ENCODE data around the gene GLT8D1. TPM values are rescaled to one million over a fixed set of nuclear protein-coding genes. Genes with fewer than 3 reads are reported as not detected.

The GLT8D1 gene
- total RNA-seq, 1 experiment from 2014 or later, result 42.1 TPM

DNA sequence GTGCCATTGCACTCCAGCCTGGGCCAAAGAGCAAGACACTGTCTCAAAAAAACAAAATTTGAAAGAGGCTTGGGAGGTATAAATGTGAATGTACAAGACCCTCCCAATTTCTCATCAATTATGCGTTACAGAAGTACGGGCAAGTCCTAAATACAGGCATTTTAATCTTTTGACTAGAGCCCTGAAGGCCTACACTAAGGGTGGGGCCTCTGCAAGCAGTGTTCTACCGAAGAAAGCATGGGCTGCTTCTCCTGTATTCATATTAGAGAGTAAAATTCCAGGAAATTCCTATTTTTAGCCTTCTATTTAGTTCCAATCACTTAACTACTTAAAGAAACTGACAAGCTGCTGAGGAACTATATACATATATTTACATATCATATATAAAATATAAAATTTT lies 45.5 kb downstream of the GLT8D1 start:
- ChIA-PET POLR2A (no interaction called here), CTCF (no interaction called here), RAD21 (ENCODE audit: low non-redundant PET in 1 of 2, low total read pairs in 2 of 2, uncharacterized antibody in 2 of 2, unreplicated experiment in 2 of 2) (no interaction called here)
- Histone ChIP-seq H3K4me1 (ENCODE audit: control insufficient read depth in 1 of 2, insufficient read depth in 2 of 2, low read length in 2 of 2) (no peaks in the 10 kb centered on the region), H3K9ac (ENCODE audit: low read length) (no peak overlapping the region), H3K9me2 (ENCODE audit: insufficient read depth) (no peaks in the 10 kb centered on the region), H3K27ac (ENCODE audit: low read depth, low read length) (no peak overlapping the region), H3K36me3 (ENCODE audit: control insufficient read depth in 1 of 2, insufficient read depth in 2 of 2, low read length in 2 of 2) (peaks cover 25 to 32% of the 10 kb centered on the region in 2 experiments), H3K4me3 (replicated peaks in 1 of 2; ENCODE audit: low read depth in 1 of 2, low read length in 2 of 2) (no peak overlapping the region), H2AFZ (ENCODE audit: low read depth, low read length, poor library complexity, severe bottlenecking) (no peak overlapping the region), H3K4me2 (ENCODE audit: low read length) (no peak overlapping the region), H4K20me1 (ENCODE audit: insufficient read depth) (no peaks in the 10 kb centered on the region), H3K27me3 (ENCODE audit: insufficient read depth, low read length) (no peaks in the 10 kb centered on the region), H3K79me2 (ENCODE audit: insufficient read depth, low read length) (0 out of 2 replicates have a peak, but pooled peaks cover 3% of the 10 kb centered on the region), H3K9me3 (ENCODE audit: control insufficient read depth in 1 of 2, insufficient read depth in 1 of 2, low read depth in 1 of 2, low read length in 2 of 2) (no peaks in the 10 kb centered on the region)
- no peak for DNase-seq (ENCODE audit: low read depth, low spot score)
- ATAC-seq, result no peak
- intact Hi-C loops (cut with micrococcal nuclease), result no loop called here
- TF ChIP-seq ELF1 (IDR thresholded peaks at IDR 0.05; ENCODE audit: borderline replicate concordance, low read depth) (no peak), CBX3 (IDR thresholded peaks at IDR 0.05; ENCODE audit: low read depth) (no peak), SRF (IDR thresholded peaks at IDR 0.05; ENCODE audit: low read depth) (no peak), ZNF274 (IDR thresholded peaks at IDR 0.05; ENCODE audit: low read depth, low read length) (no peak), TCF7L2 (IDR thresholded peaks at IDR 0.05; ENCODE audit: borderline replicate concordance, extremely low read depth, insufficient read depth, insufficient read length) (no peak), POLR2A (IDR thresholded peaks at IDR 0.05; ENCODE audit: borderline replicate concordance, extremely low read depth, insufficient read depth, insufficient read length) (no peak), FOSL1 (IDR thresholded peaks at IDR 0.05; ENCODE audit: low read depth) (no peak), SP1 (IDR thresholded peaks at IDR 0.05; ENCODE audit: low read depth) (no peak), EGR1 (IDR thresholded peaks at IDR 0.05; ENCODE audit: low read depth) (no peak), SIN3A (IDR thresholded peaks at IDR 0.05; ENCODE audit: low read depth) (no peak), POLR2AphosphoS5 (IDR thresholded peaks at IDR 0.05; ENCODE audit: low read depth, low read length) (no peak), EZH2phosphoT487 (IDR thresholded peaks at IDR 0.05; ENCODE audit: borderline replicate concordance) (no peak), CEBPB (IDR thresholded peaks at IDR 0.05; ENCODE audit: low read depth) (no peak)
- TF ChIP-seq, protein P1, sequence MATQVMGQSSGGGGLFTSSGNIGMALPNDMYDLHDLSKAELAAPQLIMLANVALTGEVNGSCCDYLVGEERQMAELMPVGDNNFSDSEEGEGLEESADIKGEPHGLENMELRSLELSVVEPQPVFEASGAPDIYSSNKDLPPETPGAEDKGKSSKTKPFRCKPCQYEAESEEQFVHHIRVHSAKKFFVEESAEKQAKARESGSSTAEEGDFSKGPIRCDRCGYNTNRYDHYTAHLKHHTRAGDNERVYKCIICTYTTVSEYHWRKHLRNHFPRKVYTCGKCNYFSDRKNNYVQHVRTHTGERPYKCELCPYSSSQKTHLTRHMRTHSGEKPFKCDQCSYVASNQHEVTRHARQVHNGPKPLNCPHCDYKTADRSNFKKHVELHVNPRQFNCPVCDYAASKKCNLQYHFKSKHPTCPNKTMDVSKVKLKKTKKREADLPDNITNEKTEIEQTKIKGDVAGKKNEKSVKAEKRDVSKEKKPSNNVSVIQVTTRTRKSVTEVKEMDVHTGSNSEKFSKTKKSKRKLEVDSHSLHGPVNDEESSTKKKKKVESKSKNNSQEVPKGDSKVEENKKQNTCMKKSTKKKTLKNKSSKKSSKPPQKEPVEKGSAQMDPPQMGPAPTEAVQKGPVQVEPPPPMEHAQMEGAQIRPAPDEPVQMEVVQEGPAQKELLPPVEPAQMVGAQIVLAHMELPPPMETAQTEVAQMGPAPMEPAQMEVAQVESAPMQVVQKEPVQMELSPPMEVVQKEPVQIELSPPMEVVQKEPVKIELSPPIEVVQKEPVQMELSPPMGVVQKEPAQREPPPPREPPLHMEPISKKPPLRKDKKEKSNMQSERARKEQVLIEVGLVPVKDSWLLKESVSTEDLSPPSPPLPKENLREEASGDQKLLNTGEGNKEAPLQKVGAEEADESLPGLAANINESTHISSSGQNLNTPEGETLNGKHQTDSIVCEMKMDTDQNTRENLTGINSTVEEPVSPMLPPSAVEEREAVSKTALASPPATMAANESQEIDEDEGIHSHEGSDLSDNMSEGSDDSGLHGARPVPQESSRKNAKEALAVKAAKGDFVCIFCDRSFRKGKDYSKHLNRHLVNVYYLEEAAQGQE (IDR thresholded peaks at IDR 0.05; ENCODE audit: low read depth), result no peak
- TF ChIP-seq, protein P2, sequence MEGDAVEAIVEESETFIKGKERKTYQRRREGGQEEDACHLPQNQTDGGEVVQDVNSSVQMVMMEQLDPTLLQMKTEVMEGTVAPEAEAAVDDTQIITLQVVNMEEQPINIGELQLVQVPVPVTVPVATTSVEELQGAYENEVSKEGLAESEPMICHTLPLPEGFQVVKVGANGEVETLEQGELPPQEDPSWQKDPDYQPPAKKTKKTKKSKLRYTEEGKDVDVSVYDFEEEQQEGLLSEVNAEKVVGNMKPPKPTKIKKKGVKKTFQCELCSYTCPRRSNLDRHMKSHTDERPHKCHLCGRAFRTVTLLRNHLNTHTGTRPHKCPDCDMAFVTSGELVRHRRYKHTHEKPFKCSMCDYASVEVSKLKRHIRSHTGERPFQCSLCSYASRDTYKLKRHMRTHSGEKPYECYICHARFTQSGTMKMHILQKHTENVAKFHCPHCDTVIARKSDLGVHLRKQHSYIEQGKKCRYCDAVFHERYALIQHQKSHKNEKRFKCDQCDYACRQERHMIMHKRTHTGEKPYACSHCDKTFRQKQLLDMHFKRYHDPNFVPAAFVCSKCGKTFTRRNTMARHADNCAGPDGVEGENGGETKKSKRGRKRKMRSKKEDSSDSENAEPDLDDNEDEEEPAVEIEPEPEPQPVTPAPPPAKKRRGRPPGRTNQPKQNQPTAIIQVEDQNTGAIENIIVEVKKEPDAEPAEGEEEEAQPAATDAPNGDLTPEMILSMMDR (IDR thresholded peaks at IDR 0.05 in 2 of 3, conservative IDR thresholded peaks at IDR 0.05 in 1 of 3; ENCODE audit: borderline replicate concordance in 1 of 3, insufficient read depth in 1 of 3, low read depth in 2 of 3, low read length in 2 of 3), result no peak
- TF ChIP-seq, protein P3, sequence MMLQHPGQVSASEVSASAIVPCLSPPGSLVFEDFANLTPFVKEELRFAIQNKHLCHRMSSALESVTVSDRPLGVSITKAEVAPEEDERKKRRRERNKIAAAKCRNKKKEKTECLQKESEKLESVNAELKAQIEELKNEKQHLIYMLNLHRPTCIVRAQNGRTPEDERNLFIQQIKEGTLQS (IDR thresholded peaks at IDR 0.05), result no peak
- TF ChIP-seq, protein P4, sequence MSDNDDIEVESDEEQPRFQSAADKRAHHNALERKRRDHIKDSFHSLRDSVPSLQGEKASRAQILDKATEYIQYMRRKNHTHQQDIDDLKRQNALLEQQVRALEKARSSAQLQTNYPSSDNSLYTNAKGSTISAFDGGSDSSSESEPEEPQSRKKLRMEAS (IDR thresholded peaks at IDR 0.05), result no peak
- TF ChIP-seq, protein P5, sequence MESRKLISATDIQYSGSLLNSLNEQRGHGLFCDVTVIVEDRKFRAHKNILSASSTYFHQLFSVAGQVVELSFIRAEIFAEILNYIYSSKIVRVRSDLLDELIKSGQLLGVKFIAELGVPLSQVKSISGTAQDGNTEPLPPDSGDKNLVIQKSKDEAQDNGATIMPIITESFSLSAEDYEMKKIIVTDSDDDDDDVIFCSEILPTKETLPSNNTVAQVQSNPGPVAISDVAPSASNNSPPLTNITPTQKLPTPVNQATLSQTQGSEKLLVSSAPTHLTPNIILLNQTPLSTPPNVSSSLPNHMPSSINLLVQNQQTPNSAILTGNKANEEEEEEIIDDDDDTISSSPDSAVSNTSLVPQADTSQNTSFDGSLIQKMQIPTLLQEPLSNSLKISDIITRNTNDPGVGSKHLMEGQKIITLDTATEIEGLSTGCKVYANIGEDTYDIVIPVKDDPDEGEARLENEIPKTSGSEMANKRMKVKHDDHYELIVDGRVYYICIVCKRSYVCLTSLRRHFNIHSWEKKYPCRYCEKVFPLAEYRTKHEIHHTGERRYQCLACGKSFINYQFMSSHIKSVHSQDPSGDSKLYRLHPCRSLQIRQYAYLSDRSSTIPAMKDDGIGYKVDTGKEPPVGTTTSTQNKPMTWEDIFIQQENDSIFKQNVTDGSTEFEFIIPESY (IDR thresholded peaks at IDR 0.05; ENCODE audit: extremely low read depth, insufficient replicate concordance, low read length), result no peak
- BruUV-seq (replicated peaks), result no TSS peak
